HG02973 (cell line): ENCODE measurements around the gene PRKG1.
"Not testable (repeated sequence)": the region's sequence is repeated elsewhere in the genome, so short reads cannot be mapped to it uniquely, and the experiment has no call there.

ENCODE experiments used
- ATAC-seq: cut with Tn5 transposase; IDR thresholded peaks from one replicate; pipeline ENCODE4 v1.9.1; 2021; ENCODE audit warnings: moderate library complexity; ENCODE audit not compliant: unreplicated experiment

The PRKG1 gene

GRCh38 chr10:51718804-51719291, 644.6 kb downstream of the PRKG1 start:
- no peak for ATAC-seq

DNA sequence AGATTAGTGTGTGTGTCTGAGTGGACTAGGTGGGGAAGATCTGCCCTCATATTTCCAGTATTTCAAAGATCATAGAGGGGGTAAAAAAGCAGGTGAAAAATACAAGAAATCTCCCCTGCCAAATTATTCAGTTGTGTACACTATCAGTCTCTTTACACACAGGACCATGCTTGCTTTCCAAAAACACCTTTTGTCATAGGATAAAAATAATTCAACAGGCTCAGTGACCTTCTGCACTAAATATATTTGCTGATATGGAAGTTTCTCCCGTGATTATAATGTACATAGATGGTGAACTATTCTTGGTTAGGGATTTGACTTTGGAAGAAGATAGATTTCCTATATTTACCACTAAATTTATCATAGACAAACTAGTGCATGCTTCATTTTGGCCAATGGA, 649.8 kb downstream of the PRKG1 start:
- ATAC-seq = no peak

DNA sequence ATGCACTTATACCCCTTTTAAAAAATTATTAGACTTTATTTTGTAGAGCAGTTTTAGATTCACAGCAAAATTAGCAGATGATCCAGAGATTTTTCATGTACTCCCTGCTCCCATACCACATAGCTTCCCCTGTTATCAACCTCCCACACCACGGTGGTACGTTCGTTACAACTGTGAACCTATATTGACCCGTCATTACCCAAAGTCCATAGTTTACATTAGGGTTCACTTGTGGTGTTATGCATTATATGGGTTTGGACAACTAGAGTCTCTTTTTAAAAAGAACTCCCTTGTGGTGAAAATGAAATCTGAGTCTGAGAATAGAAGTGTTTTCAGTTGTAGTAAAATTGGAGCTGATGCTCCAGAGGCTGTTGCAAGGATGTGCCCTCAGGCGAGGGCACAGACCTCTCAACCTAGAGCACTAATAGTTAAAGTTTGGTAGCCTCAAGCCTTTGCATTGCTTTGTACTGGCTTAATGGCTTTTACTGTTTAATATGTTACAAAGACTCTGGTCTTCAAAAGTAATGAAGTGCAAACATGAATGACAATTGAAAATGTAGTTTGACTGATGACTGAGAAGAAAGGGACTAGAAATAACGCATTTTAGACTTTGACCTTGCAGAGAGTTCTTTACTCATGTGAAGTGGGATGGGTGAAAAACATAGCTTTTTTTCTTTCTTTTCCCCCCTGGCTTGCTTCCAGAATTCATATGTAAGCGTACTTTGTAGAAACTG, 655.7 kb downstream of the PRKG1 start:
- no peak for ATAC-seq

GRCh38 chr10:51733057-51733456, 658.8 kb downstream of the PRKG1 start:
- ATAC-seq = no peak

- peak; percentile 79 for ATAC-seq
These were observed 668.9 kb downstream of the PRKG1 start for GRCh38 chr10:51743146-51743545.

GRCh38 chr10:51744235-51745000, 670.1 kb downstream of the PRKG1 start:
- ATAC-seq = no peak

- no peak for ATAC-seq
These were observed 671.1 kb downstream of the PRKG1 start for GRCh38 chr10:51745397-51745796.

DNA sequence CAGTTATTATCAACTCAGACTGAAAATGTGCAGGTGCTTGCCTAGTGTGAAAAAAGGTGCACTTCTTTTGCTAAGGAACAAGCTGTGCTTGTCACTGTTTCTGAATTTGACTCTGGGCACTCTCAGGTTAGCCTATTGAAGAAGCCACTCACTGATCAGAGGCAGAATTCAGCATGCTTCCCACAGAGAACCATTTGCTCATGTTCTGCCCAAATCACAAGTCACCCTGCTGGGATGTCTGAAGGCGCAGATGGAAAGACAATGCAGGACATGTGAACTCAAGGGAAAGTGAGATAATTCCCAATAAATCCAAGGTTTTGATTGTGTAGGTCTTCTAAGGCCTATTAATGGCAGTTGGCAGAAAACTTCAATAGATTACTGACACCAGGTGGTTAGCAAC, 672.9 kb downstream of the PRKG1 start:
- no peak for ATAC-seq

- ATAC-seq = no peak
These were observed 674.7 kb downstream of the PRKG1 start for GRCh38 chr10:51748959-51749358.

DNA sequence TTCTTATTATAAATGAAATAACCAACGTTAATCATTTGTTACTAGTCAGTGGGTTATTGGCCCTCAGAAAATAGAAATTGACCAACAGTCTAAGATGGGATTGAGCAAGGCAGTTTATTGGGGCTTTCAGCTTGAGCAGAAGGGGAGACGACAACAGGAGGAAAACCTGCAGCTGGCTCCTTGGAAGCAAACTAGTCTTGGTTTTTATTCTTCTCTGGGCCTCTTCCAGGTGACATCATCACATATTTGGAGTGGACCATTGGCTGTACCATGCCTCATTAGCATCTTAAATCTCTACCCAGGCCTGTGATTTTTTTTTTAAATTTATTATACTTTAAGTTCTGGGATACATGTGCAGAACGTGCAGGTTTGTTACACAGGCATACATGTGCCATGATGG, 684.1 kb downstream of the PRKG1 start:
- ATAC-seq = no peak

- not testable (repeated sequence) for ATAC-seq
These were observed 684.6 kb downstream of the PRKG1 start for GRCh38 chr10:51758838-51759237.

DNA sequence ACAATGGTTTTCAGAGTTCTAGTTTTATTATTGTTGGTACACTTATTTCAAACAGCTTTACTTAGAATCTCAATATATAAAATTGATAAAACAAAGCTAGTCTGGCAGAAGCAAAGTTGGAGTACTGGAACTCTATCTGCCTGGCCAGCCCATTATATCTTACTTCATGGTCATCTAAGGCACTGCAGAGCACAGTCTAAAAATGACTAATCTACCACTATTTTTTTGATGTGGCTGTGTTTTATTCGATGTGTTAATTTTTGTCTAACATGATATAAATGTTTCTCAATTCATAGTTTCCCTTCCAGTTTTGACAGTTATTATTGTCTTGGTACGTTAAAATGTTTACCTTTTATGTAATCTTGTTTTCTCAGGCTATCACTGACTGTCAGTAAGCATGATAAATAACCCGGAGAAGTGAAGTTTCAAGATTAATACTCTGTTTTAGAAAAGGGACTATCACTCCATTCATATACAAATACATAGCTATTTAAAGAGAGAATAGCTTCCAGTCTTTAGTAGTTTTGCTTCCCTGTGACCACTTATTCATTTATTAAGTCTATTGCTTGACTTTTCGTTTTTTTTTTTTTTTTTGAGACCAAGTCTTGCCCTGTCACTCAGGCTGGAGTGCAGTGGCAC, 685.7 kb downstream of the PRKG1 start:
- no peak for ATAC-seq

GRCh38 chr10:51760864-51761640, 686.8 kb downstream of the PRKG1 start:
- ATAC-seq = no peak

- ATAC-seq = no peak
These were observed 689.5 kb downstream of the PRKG1 start for GRCh38 chr10:51763746-51764145.

DNA sequence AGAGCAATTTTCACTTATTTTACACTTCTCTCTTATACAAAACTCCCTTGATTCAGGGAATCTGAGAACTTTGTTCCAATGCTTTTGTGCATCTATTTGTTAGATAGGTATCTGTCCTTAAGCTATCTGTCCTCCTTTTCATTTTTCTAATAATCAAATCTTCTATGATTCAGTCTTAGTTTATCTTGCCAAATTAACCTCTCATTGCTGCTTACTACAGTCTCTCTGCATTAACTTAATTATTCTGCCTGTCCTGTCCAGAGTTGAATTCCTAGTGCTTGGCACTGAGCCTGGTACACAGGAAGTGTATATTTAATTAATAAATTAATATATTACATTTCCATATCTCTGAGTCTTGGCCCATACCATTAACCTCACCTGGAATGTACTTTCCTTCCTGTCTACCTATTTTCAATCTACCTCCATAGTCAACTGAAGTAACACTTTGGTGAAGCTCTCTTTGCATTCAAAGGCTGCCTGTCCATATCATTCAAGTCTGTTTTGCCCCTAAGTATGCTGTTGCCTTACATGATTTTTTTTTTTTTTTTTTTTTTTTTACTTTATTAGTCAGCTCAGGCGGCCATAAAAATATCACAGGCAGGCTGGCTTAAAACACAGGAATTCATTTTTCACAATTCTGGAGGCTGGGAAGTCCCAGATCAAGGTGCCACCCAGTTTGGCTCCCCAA, 691.1 kb downstream of the PRKG1 start:
- no peak for ATAC-seq

DNA sequence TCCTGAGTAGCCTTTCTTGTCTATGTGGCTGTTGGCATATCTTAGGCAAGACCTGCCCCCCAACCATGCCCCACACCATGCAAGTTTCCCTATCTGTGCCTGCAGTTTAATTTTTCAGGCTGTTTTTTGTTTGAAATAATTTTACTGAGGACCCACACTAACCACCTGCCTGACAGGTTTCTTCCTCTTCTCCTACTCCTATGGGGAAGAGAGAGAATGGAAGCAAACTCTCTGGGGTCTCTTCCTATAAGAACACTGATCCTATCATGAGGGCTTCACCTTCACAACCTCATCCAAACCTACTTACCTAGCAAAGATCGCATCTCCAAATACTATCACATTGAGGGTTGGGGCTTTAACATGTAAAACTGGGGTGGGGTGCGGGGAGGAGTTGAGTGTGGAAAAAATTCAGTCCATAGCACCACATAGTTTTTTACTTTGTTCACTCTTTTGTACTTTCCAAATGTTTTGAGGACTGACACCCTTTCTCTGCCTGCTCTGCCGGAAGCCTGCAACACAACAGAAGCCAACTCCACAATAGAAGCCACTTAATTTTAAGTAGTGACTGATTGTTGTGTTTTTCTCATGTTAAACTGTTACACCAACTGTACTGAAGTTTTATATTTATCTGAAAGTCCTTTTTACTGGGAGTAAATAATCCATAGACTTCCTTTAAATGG, 692.3 kb downstream of the PRKG1 start:
- ATAC-seq = no peak

- no peak for ATAC-seq
These were observed 692.9 kb downstream of the PRKG1 start for GRCh38 chr10:51767103-51767763.

- no peak for ATAC-seq
These were observed 694.7 kb downstream of the PRKG1 start for GRCh38 chr10:51768886-51769465.

DNA sequence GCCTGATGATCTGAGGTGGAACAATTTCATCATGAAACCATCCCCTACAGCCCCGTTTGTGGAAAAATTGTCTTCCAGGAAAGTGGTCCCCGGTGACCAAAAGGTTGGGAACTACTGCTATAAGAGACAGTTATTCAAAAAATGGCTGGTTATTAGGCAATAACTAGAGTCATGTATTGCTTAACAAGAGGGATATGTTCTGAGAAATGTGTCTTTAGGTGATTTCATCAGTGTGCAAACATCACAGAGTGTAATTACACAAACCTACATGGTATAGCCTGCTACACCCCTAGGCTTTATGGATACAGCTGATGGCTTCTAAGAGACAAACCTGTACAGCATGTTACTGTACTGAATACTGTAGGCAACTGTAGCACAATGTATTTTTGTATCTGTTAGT, 696.4 kb downstream of the PRKG1 start:
- no peak for ATAC-seq
